ENCODE data around the gene IQSEC3.
"Not testable (repeated sequence)": the region's sequence is repeated elsewhere in the genome, so short reads cannot be mapped to it uniquely, and the experiment has no call there.

IQSEC3 gene

GRCh38 chr12:184811-185575, 118.4 kb downstream of the IQSEC3 start:
- DNase-seq = peak; percentile 32

GRCh38 chr12:185576-185955, 119.0 kb downstream of the IQSEC3 start:
- no peak for DNase-seq

- DNase-seq = no peak
Measured at GRCh38 chr12:186006-186625, 119.5 kb downstream of the IQSEC3 start.

GRCh38 chr12:187986-188909, 121.7 kb downstream of the IQSEC3 start:
- DNase-seq = not testable (repeated sequence)

GRCh38 chr12:188910-189621, 122.5 kb downstream of the IQSEC3 start:
- peak; percentile 59 for DNase-seq

- no peak for DNase-seq
Measured at GRCh38 chr12:189622-189962, 123.0 kb downstream of the IQSEC3 start.

GRCh38 chr12:190881-191280, 124.3 kb downstream of the IQSEC3 start:
- no peak for DNase-seq

GRCh38 chr12:191541-191940, 125.0 kb downstream of the IQSEC3 start:
- no peak for DNase-seq

GRCh38 chr12:193261-193660, 126.7 kb downstream of the IQSEC3 start:
- DNase-seq = no peak

- DNase-seq = no peak
Measured at GRCh38 chr12:194276-194675, 127.7 kb downstream of the IQSEC3 start.

- DNase-seq = no peak
Measured at GRCh38 chr12:195156-195555, 128.6 kb downstream of the IQSEC3 start.

- DNase-seq = no peak
Measured at GRCh38 chr12:195951-196350, 129.4 kb downstream of the IQSEC3 start.

- DNase-seq = no peak
Measured at GRCh38 chr12:196436-196835, 129.9 kb downstream of the IQSEC3 start.

- no peak for DNase-seq
Measured at GRCh38 chr12:197347-197746, 130.8 kb downstream of the IQSEC3 start.

- no peak for DNase-seq
Measured at GRCh38 chr12:197911-198695, 131.5 kb downstream of the IQSEC3 start.

- no peak for DNase-seq
Measured at GRCh38 chr12:198705-199104, 132.1 kb downstream of the IQSEC3 start.

- DNase-seq = no peak
Measured at GRCh38 chr12:201361-201760, 134.8 kb downstream of the IQSEC3 start.

- DNase-seq = no peak
Measured at GRCh38 chr12:202081-202731, 135.6 kb downstream of the IQSEC3 start.

GRCh38 chr12:203074-203461, 136.5 kb downstream of the IQSEC3 start:
- DNase-seq = no peak

- DNase-seq = no peak
Measured at GRCh38 chr12:203462-204260, 137.1 kb downstream of the IQSEC3 start.

- no peak for DNase-seq
Measured at GRCh38 chr12:204261-204678, 137.7 kb downstream of the IQSEC3 start.
